ENCODE measurements around the gene THSD4. TPM values are rescaled to one million over a fixed set of nuclear protein-coding genes. Genes with fewer than 3 reads are reported as not detected.

The THSD4 gene
- total and polyA plus RNA-seq, 2 of the 8 experiments (the other 6 are each of a cell fraction or from before 2014, with no cell fraction given), result 2.5 to 6.2 TPM

GRCh38 chr15:71691081-71691457, 575.8 kb downstream of the THSD4 start:
- POLR2A ChIA-PET (ENCODE audit: partially characterized antibody), result no interaction called here
- H3K14ac ChIP-seq (ENCODE audit: insufficient read length), result no peak overlapping the region
- TF ChIP-seq MAX (IDR thresholded peaks at IDR 0.05), result no peak
- no peak for TF ChIP-seq TBP (IDR thresholded peaks at IDR 0.05; ENCODE audit: low read depth, low read length)
- no peak for TF ChIP-seq GABPA (IDR thresholded peaks at IDR 0.05; ENCODE audit: borderline replicate concordance, insufficient read depth, low read length)
- TF ChIP-seq BCL11A (IDR thresholded peaks at IDR 0.05; ENCODE audit: low read depth in 2 of 2, low read length in 2 of 2), result no peak
- no peak for TF ChIP-seq FOSL1 (IDR thresholded peaks at IDR 0.05; ENCODE audit: insufficient read depth, low read depth, low read length)
- TF ChIP-seq, protein P1, sequence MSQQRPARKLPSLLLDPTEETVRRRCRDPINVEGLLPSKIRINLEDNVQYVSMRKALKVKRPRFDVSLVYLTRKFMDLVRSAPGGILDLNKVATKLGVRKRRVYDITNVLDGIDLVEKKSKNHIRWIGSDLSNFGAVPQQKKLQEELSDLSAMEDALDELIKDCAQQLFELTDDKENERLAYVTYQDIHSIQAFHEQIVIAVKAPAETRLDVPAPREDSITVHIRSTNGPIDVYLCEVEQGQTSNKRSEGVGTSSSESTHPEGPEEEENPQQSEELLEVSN (IDR thresholded peaks at IDR 0.05), result no peak
- no peak for TF ChIP-seq BRCA1 (IDR thresholded peaks at IDR 0.05; ENCODE audit: low read depth, low read length)
- TF ChIP-seq, protein P2, sequence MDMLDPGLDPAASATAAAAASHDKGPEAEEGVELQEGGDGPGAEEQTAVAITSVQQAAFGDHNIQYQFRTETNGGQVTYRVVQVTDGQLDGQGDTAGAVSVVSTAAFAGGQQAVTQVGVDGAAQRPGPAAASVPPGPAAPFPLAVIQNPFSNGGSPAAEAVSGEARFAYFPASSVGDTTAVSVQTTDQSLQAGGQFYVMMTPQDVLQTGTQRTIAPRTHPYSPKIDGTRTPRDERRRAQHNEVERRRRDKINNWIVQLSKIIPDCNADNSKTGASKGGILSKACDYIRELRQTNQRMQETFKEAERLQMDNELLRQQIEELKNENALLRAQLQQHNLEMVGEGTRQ (IDR thresholded peaks at IDR 0.05; ENCODE audit: low read length), result no peak
- TF ChIP-seq EZH2 (IDR thresholded peaks at IDR 0.05; ENCODE audit: low read depth, low read length, severe bottlenecking), result no peak
- no peak for TF ChIP-seq GTF2F1 (IDR thresholded peaks at IDR 0.05; ENCODE audit: borderline replicate concordance, low read depth, low read length)
- TF ChIP-seq KDM1A (IDR thresholded peaks at IDR 0.05; ENCODE audit: borderline replicate concordance, low read length), result no peak
- TF ChIP-seq YY1 (IDR thresholded peaks at IDR 0.05; ENCODE audit: low read depth, low read length), result no peak
- no peak for TF ChIP-seq CREB1 (IDR thresholded peaks at IDR 0.05)

More at GRCh38 chr15:71691081-71691457, 575.8 kb downstream of the THSD4 start:
- Histone ChIP-seq H3K4me1 (replicated peaks in 1 of 4; ENCODE audit: control insufficient read depth in 3 of 4, insufficient read depth in 4 of 4, low read length in 3 of 4) (no peaks in the 10 kb centered on the region), H3K23me2 (ENCODE audit: low read depth, low read length) (no peaks in the 10 kb centered on the region; the same call in 1 of the 2 replicates), H3K27me3 (replicated peaks in 1 of 4; ENCODE audit: control insufficient read depth in 3 of 4, extremely low read depth in 1 of 4, insufficient read depth in 3 of 4, low read length in 3 of 4) (no peaks in the 10 kb centered on the region), H3K9me3 (ENCODE audit: insufficient read depth in 2 of 2, low read depth in 1 of 2, low read length in 1 of 2) (0 out of 4 replicates have a peak, but pooled peaks cover 0 to 2% of the 10 kb centered on the region in 2 experiments), H3K56ac (replicated peaks; ENCODE audit: insufficient read length, low read depth, low read length) (no peak overlapping the region), H4K5ac (ENCODE audit: insufficient read length, low read depth, low read length) (no peak overlapping the region), H4K8ac (ENCODE audit: extremely low read depth, insufficient read depth, low read length) (no peak overlapping the region), H2BK5ac (ENCODE audit: low read depth, low read length) (no peak overlapping the region), H2BK12ac (ENCODE audit: low read depth, low read length) (no peak overlapping the region), H3K79me2 (ENCODE audit: control insufficient read depth in 1 of 2, insufficient read depth in 2 of 2, low read length in 2 of 2) (no peaks in the 10 kb centered on the region), H3K27ac (ENCODE audit: low read depth, low read length) (no peak overlapping the region), H4K20me1 (replicated peaks in 1 of 2; ENCODE audit: control insufficient read depth in 1 of 2, insufficient read depth in 2 of 2, low read length in 2 of 2) (no peaks in the 10 kb centered on the region), H3K4ac (replicated peaks; ENCODE audit: insufficient read length, low read depth, low read length) (no peak overlapping the region), H3K9ac (replicated peaks in 1 of 4; ENCODE audit: extremely low read depth in 1 of 4, low read depth in 3 of 4, low read length in 3 of 4) (no peak overlapping the region), H2BK15ac (ENCODE audit: low read length) (no peak overlapping the region), H3K23ac (ENCODE audit: insufficient read length) (no peak overlapping the region), H2AK5ac (ENCODE audit: low read depth, low read length) (no peak overlapping the region), H4K91ac (replicated peaks; ENCODE audit: insufficient read length, low read length) (no peak overlapping the region), H2AFZ (ENCODE audit: low read length) (no peak overlapping the region), H3K18ac (ENCODE audit: extremely low read depth, low read length) (no peak overlapping the region), H3K79me1 (ENCODE audit: low read depth, low read length) (no peaks in the 10 kb centered on the region), H3K4me2 (ENCODE audit: insufficient read depth in 1 of 2, low read depth in 2 of 2, low read length in 2 of 2) (no peak overlapping the region), H3K4me3 (ENCODE audit: extremely low read depth in 1 of 4, insufficient read depth in 2 of 4, low read depth in 3 of 4, low read length in 4 of 4) (no peak overlapping the region), H2BK120ac (replicated peaks; ENCODE audit: low read depth, low read length) (no peak overlapping the region), H3K36me3 (ENCODE audit: control insufficient read depth in 2 of 4, insufficient read depth in 4 of 4, low read length in 3 of 4) (no peaks in the 10 kb centered on the region), H2BK20ac (ENCODE audit: low read length) (no peak overlapping the region)
- no peak for FAIRE-seq
- DNase-seq (ENCODE audit: low read depth in 1 of 2, low spot score in 2 of 2), result no peak
- CTCF ChIA-PET (ENCODE audit: partially characterized antibody), result interaction anchor here (0.8 to 2.3 kb wide), 3 partner anchors 39 to 60 kb away, joined by 3 to 11 read pairs (median 3); no protein-coding TSS in a partner anchor
- WGBS, 2 experiments (ENCODE audit: extremely low coverage in 1 of 2, insufficient coverage in 1 of 2, insufficient read length in 1 of 2, insufficient replicate concordance in 2 of 2, low coverage in 1 of 2, low lambda C conversion rate in 2 of 2, missing lambda C conversion rate in 1 of 2), result 89% methylated on average over 3 of the region's 3 CpGs; no CpG with 5 or more reads in 1 of the 2 experiments

Data from H1 (cell line).